Measurements from ENCODE around the gene TMTC1.
"Not testable (repeated sequence)": the region's sequence is repeated elsewhere in the genome, so short reads cannot be mapped to it uniquely, and the experiment has no call there.

Gene TMTC1

GRCh38 chr12:29638528-29638927 lies 145.2 kb downstream of the TMTC1 start:
- no peak for DNase-seq (ENCODE audit: extremely low read depth, low read depth)
- no peak for TF ChIP-seq CTCF (IDR thresholded peaks at IDR 0.05; ENCODE audit: low read depth, low read length, missing control alignments)
- no peak overlapping the region for H3K4me3 ChIP-seq (replicated peaks; ENCODE audit: low read depth, low read length)

DNA sequence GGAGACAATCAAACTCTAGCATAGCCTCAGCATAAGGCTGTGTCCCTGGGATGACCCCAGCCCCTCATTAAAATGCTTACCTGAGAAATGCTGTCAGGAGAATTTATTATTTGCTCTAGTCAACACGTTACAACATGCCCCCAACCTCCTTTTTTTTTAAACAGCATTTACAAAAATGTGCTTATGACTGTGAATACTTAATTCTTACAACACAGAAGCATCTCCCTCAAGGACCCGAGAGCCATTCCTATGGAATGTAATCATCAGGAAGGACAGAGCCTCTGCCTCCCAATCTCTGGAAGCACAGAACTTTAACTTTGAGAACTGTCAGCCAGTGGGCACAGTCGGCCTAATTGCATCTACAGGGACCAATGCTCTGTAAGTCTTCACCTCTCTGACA lies 149.7 kb downstream of the TMTC1 start:
- DNase-seq (ENCODE audit: extremely low read depth, low read depth): no peak
- H3K4me3 ChIP-seq (replicated peaks; ENCODE audit: low read depth, low read length): no peak overlapping the region
- TF ChIP-seq CTCF (IDR thresholded peaks at IDR 0.05; ENCODE audit: low read depth, low read length, missing control alignments): no peak

- not testable (repeated sequence) for H3K4me3 ChIP-seq (replicated peaks; ENCODE audit: low read depth, low read length); DNase-seq (ENCODE audit: extremely low read depth, low read depth)
Measured at GRCh38 chr12:29630164-29630563, 153.6 kb downstream of the TMTC1 start.

DNA sequence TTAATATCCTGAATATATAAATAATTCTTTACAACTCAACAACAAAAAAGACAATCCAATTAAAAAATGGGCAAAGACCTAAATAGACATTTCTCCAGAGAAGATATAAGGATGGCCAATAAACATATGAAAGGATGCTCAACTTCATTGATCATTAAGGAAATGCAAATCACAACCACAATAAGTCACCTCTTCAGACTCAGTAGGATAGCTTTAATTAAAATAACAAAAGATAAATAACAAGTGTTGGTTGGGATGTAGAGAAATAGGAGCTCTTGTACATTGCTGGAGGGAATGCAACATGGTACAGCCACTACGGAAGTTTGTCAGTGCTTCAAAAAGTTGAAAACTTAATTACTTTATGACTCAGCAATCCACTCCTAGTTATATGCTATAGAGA lies 156.5 kb downstream of the TMTC1 start:
- TF ChIP-seq CTCF (IDR thresholded peaks at IDR 0.05; ENCODE audit: low read depth, low read length, missing control alignments): no peak
- DNase-seq (ENCODE audit: extremely low read depth, low read depth): no peak
- no peak overlapping the region for H3K4me3 ChIP-seq (replicated peaks; ENCODE audit: low read depth, low read length)

DNA sequence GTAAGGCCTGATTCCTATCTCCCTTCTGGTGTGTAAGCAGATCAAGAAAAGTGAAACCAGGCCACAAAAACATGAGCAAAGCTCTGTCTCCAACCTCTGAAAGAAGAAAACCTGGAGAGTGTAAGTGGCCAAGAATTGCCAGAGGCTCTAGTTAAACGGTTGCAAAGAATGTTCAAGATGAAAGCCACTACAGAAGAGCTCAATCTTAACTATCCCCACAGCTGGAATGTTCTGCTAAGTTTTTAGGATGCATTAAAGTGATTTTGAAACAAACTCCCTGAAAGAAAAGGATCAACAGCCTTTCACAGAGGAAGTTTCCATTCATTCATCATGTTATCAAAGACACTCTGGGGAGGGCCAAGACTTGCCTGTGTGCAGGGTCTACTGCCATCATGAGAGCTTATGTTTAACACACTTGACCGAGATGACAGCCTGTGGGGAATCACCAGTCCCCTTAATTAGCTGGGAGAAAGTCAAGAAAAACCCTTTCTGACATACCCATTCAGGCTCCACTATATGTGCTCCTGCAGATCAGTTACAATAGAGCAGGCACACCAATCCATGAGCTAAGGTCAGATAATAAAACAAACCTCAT lies 158.3 kb downstream of the TMTC1 start:
- TF ChIP-seq CTCF (IDR thresholded peaks at IDR 0.05; ENCODE audit: low read depth, low read length, missing control alignments): no peak
- no peak for DNase-seq (ENCODE audit: extremely low read depth, low read depth)
- H3K4me3 ChIP-seq (replicated peaks; ENCODE audit: low read depth, low read length): no peak overlapping the region

GRCh38 chr12:29622251-29622650 lies 161.5 kb downstream of the TMTC1 start:
- TF ChIP-seq CTCF (IDR thresholded peaks at IDR 0.05; ENCODE audit: low read depth, low read length, missing control alignments): no peak
- no peak for DNase-seq (ENCODE audit: extremely low read depth, low read depth)
- H3K4me3 ChIP-seq (replicated peaks; ENCODE audit: low read depth, low read length): no peak overlapping the region

DNA sequence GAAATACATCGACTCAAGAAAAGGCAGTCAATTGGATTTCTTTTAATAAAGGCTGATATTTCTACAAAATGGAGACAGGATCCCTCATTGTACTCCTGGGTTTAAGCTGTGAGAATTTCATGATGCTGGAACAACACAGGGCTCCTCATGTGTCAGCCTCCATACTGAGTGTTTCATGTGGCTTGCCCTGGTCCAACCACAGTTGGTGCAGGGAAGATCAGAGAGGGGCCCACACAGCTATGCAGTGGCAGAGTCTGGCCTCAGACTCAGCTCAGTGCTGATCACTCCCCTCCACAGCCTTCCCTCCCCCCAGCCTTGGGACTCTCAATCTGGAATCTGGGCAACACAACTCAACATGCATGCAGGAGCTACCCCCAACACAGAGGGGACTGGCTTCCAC lies 163.7 kb downstream of the TMTC1 start:
- TF ChIP-seq CTCF (IDR thresholded peaks at IDR 0.05; ENCODE audit: low read depth, low read length, missing control alignments): no peak
- no peak overlapping the region for H3K4me3 ChIP-seq (replicated peaks; ENCODE audit: low read depth, low read length)
- DNase-seq (ENCODE audit: extremely low read depth, low read depth): no peak

Measured in HFF-Myc (cell line).